Trophoblast cell (in vitro differentiated cells and primary cell): Measurements from ENCODE around the gene MEN1.

ENCODE experiments used
- DNase-seq, 2 donors: peaks; one replicate each; pipeline ENCODE4 v3.0.0-alpha.2; 2016
- H2AFZ ChIP-seq: 2 replicates; pipeline ENCODE4 v1.6.1; 2013; ENCODE audit warnings: low read length, moderate library complexity, mild to moderate bottlenecking; ENCODE audit not compliant: insufficient read depth, poor library complexity
- H2AK5ac ChIP-seq: 2 replicates; pipeline ENCODE4 v1.6.1; 2013; ENCODE audit warnings: mild to moderate bottlenecking, low read length
- H2BK120ac ChIP-seq: 2 replicates; pipeline ENCODE4 v1.6.1; 2013; ENCODE audit warnings: low read length, mild to moderate bottlenecking, moderate library complexity; ENCODE audit not compliant: insufficient read depth, poor library complexity
- H2BK12ac ChIP-seq: 2 replicates; pipeline ENCODE4 v1.6.1; 2013; ENCODE audit warnings: mild to moderate bottlenecking, low read length, moderate library complexity
- H2BK5ac ChIP-seq: 2 replicates; pipeline ENCODE4 v1.6.1; 2013; ENCODE audit warnings: low read length, low read depth, moderate library complexity, mild to moderate bottlenecking; ENCODE audit not compliant: poor library complexity
- H3K14ac ChIP-seq: 2 replicates; pipeline ENCODE4 v1.6.1; 2013; ENCODE audit warnings: mild to moderate bottlenecking, low read length
- H3K18ac ChIP-seq: 2 replicates; pipeline ENCODE4 v1.6.1; 2013; ENCODE audit warnings: mild to moderate bottlenecking, low read length
- H3K23ac ChIP-seq: 2 replicates; pipeline ENCODE4 v1.6.1; 2013; ENCODE audit warnings: low read length
- H3K27ac ChIP-seq: 2 replicates; pipeline ENCODE4 v1.5.1; 2013; ENCODE audit warnings: low read depth, mild to moderate bottlenecking, inconsistent platforms, low read length, moderate library complexity
- H3K27me3 ChIP-seq: 2 replicates; pipeline ENCODE4 v1.6.1; 2013; ENCODE audit warnings: inconsistent platforms, mild to moderate bottlenecking, low read length, moderate library complexity; ENCODE audit not compliant: insufficient read depth
- H3K36me3 ChIP-seq, 2 experiments: 1 replicate in 1 of 2; 2 replicates in 1 of 2; pipeline ENCODE4 v1.6.1; 2013; ENCODE audit warnings: low read length in 2 of 2, mild to moderate bottlenecking in 2 of 2, moderate library complexity in 1 of 2; ENCODE audit not compliant: insufficient read depth in 2 of 2, control insufficient read depth in 1 of 2
- H3K4ac ChIP-seq: 2 replicates; pipeline ENCODE4 v1.6.1; 2013; ENCODE audit warnings: low read depth, mild to moderate bottlenecking, low read length, moderate library complexity
- H3K4me1 ChIP-seq, 2 experiments: 1 replicate in 1 of 2; 2 replicates in 1 of 2; pipeline ENCODE4 v1.6.1; 2013; ENCODE audit warnings: low read length in 2 of 2, mild to moderate bottlenecking in 2 of 2, moderate library complexity in 1 of 2; ENCODE audit not compliant: insufficient read depth in 2 of 2, control insufficient read depth in 1 of 2
- H3K4me2 ChIP-seq: 2 replicates; pipeline ENCODE4 v1.6.1; 2013; ENCODE audit warnings: inconsistent platforms, mild to moderate bottlenecking, low read length, moderate library complexity
- H3K4me3 ChIP-seq: 2 replicates; pipeline ENCODE4 v1.5.1; 2013; ENCODE audit warnings: mild to moderate bottlenecking, low read depth, low read length, inconsistent platforms
- H3K79me1 ChIP-seq: one replicate; pipeline ENCODE4 v1.6.1; 2013; ENCODE audit warnings: low read length
- H3K79me2 ChIP-seq: 2 replicates; pipeline ENCODE4 v1.6.1; 2013; ENCODE audit warnings: low read length, mild to moderate bottlenecking; ENCODE audit not compliant: control insufficient read depth, insufficient read depth, poor library complexity
- H3K9ac ChIP-seq: 2 replicates; pipeline ENCODE4 v1.6.1; 2013; ENCODE audit warnings: mild to moderate bottlenecking, low read length
- H3K9me3 ChIP-seq: 2 replicates; pipeline ENCODE4 v1.6.1; 2013; ENCODE audit warnings: low read depth, mild to moderate bottlenecking, control low read depth, inconsistent platforms, low read length; ENCODE audit not compliant: insufficient read depth
- H4K12ac ChIP-seq: 2 replicates; pipeline ENCODE4 v1.6.1; 2013; ENCODE audit warnings: low read depth, mild to moderate bottlenecking, low read length, moderate library complexity
- H4K8ac ChIP-seq: 2 replicates; pipeline ENCODE4 v1.6.1; 2013; ENCODE audit warnings: low read depth, mild to moderate bottlenecking, low read length, moderate library complexity
- H4K91ac ChIP-seq: one replicate; pipeline ENCODE4 v1.6.1; 2013; ENCODE audit warnings: low read depth, mild to moderate bottlenecking, low read length, moderate library complexity
- WGBS: extraction: QIAGEN DNeasy Blood & Tissue Kit; methylation state at CpG from one replicate; pipeline ENCODE4 v1.1.7; 2013; ENCODE audit warnings: missing lambda C conversion rate; ENCODE audit not compliant: insufficient read length, insufficient coverage; ENCODE audit errors: extremely low coverage; 5-methylcytosine and 5-hydroxymethylcytosine counted together

Gene MEN1

GRCh38 chr11:64767344-64768299 lies 42.7 kb downstream of the MEN1 start:
- Histone ChIP-seq H4K8ac (no peak overlapping the region), H3K4me1 (peaks cover 0 to 2% of the 10 kb centered on the region in 2 experiments), H3K79me2 (no peaks in the 10 kb centered on the region), H4K12ac (no peak overlapping the region), H3K4ac (no peak overlapping the region), H3K4me2 (no peak overlapping the region), H3K79me1 (no peaks in the 10 kb centered on the region), H3K18ac (no peak overlapping the region), H3K9me3 (no peaks in the 10 kb centered on the region), H2BK5ac (no peak overlapping the region), H3K23ac (no peak overlapping the region), H3K4me3 (no peak overlapping the region), H2AK5ac (no peak overlapping the region), H3K14ac (no peak overlapping the region), H2BK12ac (no peak overlapping the region), H3K27me3 (no peaks in the 10 kb centered on the region), H2BK120ac (no peak overlapping the region), H3K36me3 (peaks cover 75 to 93% of the 10 kb centered on the region in 2 experiments), H2AFZ (no peak overlapping the region), H3K27ac (no peak overlapping the region), H3K9ac (no peak overlapping the region), H4K91ac (no peak overlapping the region)
- peak; percentile 51 to 81 for DNase-seq
- no CpG with 5 or more reads among the region's 19 CpGs for WGBS

DNA sequence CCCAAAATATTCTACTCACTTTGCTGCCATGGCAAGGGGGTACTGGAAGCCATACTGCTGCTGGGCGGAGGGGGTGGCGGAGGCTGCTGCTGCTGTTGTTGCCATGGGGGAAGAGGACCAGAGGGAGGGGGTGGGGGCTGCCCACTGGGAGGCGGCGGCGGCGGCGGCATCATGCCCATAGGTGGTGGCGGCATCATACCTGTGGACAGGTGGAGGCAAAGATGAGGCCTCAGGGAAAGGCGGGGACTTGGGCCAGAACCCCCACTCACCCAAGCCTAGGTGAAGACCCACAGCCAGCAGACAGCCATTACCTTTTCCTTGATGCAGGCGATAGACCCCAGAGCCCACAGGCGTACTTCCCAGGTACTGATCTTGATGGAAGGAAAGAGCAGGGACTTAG lies 43.5 kb downstream of the MEN1 start:
- Histone ChIP-seq H3K4me1 (peaks cover 0 to 2% of the 10 kb centered on the region in 2 experiments), H3K4ac (no peak overlapping the region), H3K36me3 (peaks cover 78 to 95% of the 10 kb centered on the region in 2 experiments), H3K4me2 (no peak overlapping the region), H2AFZ (no peak overlapping the region), H3K23ac (no peak overlapping the region), H3K9ac (no peak overlapping the region), H3K27me3 (no peaks in the 10 kb centered on the region), H3K14ac (no peak overlapping the region), H3K27ac (no peak overlapping the region), H4K91ac (no peak overlapping the region), H3K79me1 (no peaks in the 10 kb centered on the region), H2BK5ac (no peak overlapping the region), H3K4me3 (no peak overlapping the region), H4K12ac (no peak overlapping the region), H2AK5ac (no peak overlapping the region), H4K8ac (no peak overlapping the region), H2BK12ac (no peak overlapping the region), H3K79me2 (no peaks in the 10 kb centered on the region), H2BK120ac (no peak overlapping the region), H3K9me3 (no peaks in the 10 kb centered on the region), H3K18ac (no peak overlapping the region)
- no CpG with 5 or more reads among the region's 11 CpGs for WGBS
- DNase-seq = no peak

GRCh38 chr11:64765851-64766665 lies 44.3 kb downstream of the MEN1 start:
- H3K27me3 ChIP-seq = no peaks in the 10 kb centered on the region
- no peak overlapping the region for H2AK5ac ChIP-seq
- no peak overlapping the region for H3K4me2 ChIP-seq
- H3K4me3 ChIP-seq = no peak overlapping the region
- no peak overlapping the region for H3K9ac ChIP-seq
- no peak overlapping the region for H2BK120ac ChIP-seq
- no peak overlapping the region for H3K23ac ChIP-seq
- H3K4me1 ChIP-seq = peaks cover 0 to 2% of the 10 kb centered on the region in 2 experiments
- DNase-seq = no peak
- no peak overlapping the region for H3K4ac ChIP-seq
- no peaks in the 10 kb centered on the region for H3K79me2 ChIP-seq
- peaks cover 76 to 89% of the 10 kb centered on the region in 2 experiments for H3K36me3 ChIP-seq
- H3K18ac ChIP-seq = no peak overlapping the region
- no peak overlapping the region for H2BK12ac ChIP-seq
- H3K9me3 ChIP-seq = no peaks in the 10 kb centered on the region
- H4K12ac ChIP-seq = no peak overlapping the region
- H3K79me1 ChIP-seq = no peaks in the 10 kb centered on the region
- H4K91ac ChIP-seq = no peak overlapping the region
- WGBS = no CpG with 5 or more reads among the region's 42 CpGs
- H3K27ac ChIP-seq = no peak overlapping the region
- H2AFZ ChIP-seq = no peak overlapping the region
- H2BK5ac ChIP-seq = no peak overlapping the region
- H3K14ac ChIP-seq = no peak overlapping the region
- H4K8ac ChIP-seq = no peak overlapping the region

DNA sequence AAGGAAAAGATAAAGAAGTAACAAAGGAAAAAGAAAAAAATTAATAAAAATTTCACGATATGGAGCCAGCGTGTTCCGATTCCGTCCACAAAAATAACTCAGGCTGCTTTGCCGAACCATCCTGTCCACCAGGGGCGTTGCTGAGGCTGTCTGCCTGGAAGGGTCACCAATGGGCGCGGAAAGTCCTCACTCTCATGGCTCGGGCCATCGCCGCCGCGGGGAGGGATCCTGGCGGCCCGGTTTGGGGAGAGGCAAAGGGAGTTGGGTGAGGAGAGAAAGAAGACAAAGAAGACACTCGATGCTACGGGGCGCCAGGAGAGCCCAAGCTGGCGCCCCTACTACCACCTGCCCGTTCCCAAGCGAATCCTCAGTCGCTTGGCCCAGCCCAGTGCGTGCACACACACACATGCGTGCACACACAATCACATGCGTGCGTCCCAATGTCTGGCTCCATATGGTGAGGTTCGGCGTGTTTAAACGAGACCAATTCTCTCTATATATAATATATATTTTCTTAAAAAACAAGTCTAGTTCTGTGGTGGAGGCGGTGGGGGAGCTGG lies 45.0 kb downstream of the MEN1 start:
- Histone ChIP-seq H3K36me3 (peaks cover 72 to 83% of the 10 kb centered on the region in 2 experiments), H2AFZ (no peak overlapping the region), H3K27ac (no peak overlapping the region), H3K79me1 (no peaks in the 10 kb centered on the region), H2BK12ac (no peak overlapping the region), H3K27me3 (no peaks in the 10 kb centered on the region), H3K4me2 (no peak overlapping the region), H2AK5ac (no peak overlapping the region), H3K9ac (no peak overlapping the region), H4K8ac (no peak overlapping the region), H4K12ac (no peak overlapping the region), H3K18ac (no peak overlapping the region), H3K14ac (no peak overlapping the region), H4K91ac (no peak overlapping the region), H3K4me1 (peaks cover 0 to 4% of the 10 kb centered on the region in 2 experiments), H2BK5ac (no peak overlapping the region), H3K4ac (no peak overlapping the region), H3K9me3 (no peaks in the 10 kb centered on the region), H3K79me2 (no peaks in the 10 kb centered on the region), H3K23ac (no peak overlapping the region), H3K4me3 (no peak overlapping the region), H2BK120ac (no peak overlapping the region)
- no CpG with 5 or more reads among the region's 30 CpGs for WGBS
- DNase-seq = no peak
